Activated naive CD8-positive, alpha-beta T cell (primary cell): ENCODE results near the gene APRT.

Experiments
- H3K27ac Mint-ChIP-seq: one replicate; pipeline ENCODE4 v1.8.0; 2021; ENCODE audit warnings: mixed read lengths
- H3K27me3 Mint-ChIP-seq: one replicate; pipeline ENCODE4 v1.8.0; 2021; ENCODE audit warnings: mixed read lengths
- H3K36me3 Mint-ChIP-seq: one replicate; pipeline ENCODE4 v1.8.0; 2021; ENCODE audit warnings: mixed read lengths
- H3K4me1 Mint-ChIP-seq: one replicate; pipeline ENCODE4 v1.8.0; 2021; ENCODE audit warnings: low read depth, mixed read lengths
- H3K4me3 Mint-ChIP-seq: one replicate; pipeline ENCODE4 v1.8.0; 2021; ENCODE audit warnings: mild to moderate bottlenecking, mixed read lengths
- H3K9me3 Mint-ChIP-seq: one replicate; pipeline ENCODE4 v1.8.0; 2021; ENCODE audit warnings: low read depth, mixed read lengths

The APRT gene

DNA sequence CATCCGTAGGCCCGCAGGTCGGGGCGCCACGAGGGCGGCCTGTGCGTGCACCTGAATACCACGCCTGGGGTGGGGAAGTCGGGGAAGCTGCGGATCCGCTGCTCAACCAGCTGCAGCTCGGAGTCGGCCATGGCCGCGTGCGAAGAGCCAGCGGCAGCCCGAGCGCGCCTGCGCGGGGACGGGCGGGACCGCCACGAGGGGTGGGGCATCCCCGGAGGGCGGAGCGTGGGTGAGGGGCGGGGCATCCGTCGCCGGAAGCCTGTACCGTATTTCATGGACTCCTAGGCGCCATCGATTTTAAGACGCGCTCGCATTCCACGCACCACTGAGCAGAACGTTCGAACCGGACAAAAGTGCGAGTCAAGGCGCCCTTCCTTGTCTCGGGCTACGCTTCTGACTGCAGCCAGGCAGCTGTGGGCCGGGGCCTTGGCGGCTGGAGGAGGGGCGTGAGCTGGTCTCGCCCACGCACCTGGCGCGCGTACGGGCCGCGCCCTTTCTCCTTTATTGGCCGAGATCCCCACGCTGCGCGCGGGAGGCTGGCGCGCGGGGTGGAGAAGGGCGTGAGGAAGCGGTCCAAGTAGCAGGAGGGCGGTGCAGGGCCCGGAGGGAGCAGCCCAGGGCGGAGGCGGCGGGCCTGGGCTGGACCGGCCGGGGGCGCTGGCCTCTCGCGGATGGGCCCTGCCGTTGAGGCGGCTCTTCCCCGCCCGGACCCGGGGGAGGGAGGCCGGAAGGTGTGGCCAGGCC lies at the start of gene APRT:
APRT (minus strand) TSS at position 160 of the 744 bp plus-strand sequence; CDS start at position 131, 29 bp downstream.
- Mint-ChIP-seq H3K27me3 (no peaks in the 10 kb centered on the region), H3K4me1 (peaks cover 7% of the 10 kb centered on the region), H3K9me3 (no peaks in the 10 kb centered on the region), H3K27ac (peak within 1 kb of the TSS; percentile 93), H3K36me3 (no peaks in the 10 kb centered on the region), H3K4me3 (peak within 1 kb of the TSS; percentile 94)

GRCh38 chr16:88861359-88861758 lies 49.6 kb upstream of the APRT start:
- H3K36me3 Mint-ChIP-seq: no peaks in the 10 kb centered on the region
- H3K27me3 Mint-ChIP-seq: no peaks in the 10 kb centered on the region
- H3K9me3 Mint-ChIP-seq: no peaks in the 10 kb centered on the region
- no peak overlapping the region for H3K4me3 Mint-ChIP-seq
- H3K4me1 Mint-ChIP-seq: peaks cover 18% of the 10 kb centered on the region
- no peak overlapping the region for H3K27ac Mint-ChIP-seq

- no peaks in the 10 kb centered on the region for H3K9me3 Mint-ChIP-seq
- H3K4me1 Mint-ChIP-seq: peaks cover 32% of the 10 kb centered on the region
- H3K27me3 Mint-ChIP-seq: no peaks in the 10 kb centered on the region
- H3K4me3 Mint-ChIP-seq: no peak overlapping the region
- H3K27ac Mint-ChIP-seq: no peak overlapping the region
- H3K36me3 Mint-ChIP-seq: no peaks in the 10 kb centered on the region
These were observed 47.8 kb upstream of the APRT start for GRCh38 chr16:88859381-88860091.

DNA sequence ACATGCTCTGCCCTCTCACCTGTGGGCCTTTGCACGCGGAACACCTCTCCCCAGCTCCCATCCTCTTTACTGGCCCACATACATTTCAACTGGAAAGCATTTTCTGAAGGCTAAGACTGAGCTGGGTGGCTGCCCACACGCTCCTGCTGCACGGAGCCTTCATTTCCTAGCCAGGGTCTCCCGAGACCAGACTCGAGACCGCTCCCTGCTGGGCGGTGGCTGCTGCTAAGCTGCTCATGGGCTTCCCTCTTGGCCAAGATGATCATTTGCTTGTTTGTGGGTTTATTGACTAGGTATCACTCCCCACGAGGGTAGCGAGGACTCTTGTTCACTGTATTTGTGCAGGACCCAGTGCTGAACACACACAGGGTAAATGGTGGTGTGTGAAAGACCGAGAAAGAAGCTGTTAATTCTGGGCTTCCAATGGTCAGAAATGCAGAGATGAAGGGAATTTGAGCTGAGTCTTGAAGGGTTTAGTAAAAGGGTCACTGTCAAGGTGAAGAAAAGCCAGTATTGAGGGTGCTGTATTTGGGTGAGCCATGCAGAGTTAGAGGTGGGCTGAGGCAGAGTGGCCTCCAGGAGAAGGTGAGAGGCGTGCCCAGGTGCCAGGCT lies 46.1 kb upstream of the APRT start:
- peak overlapping the region; percentile 100 for H3K4me3 Mint-ChIP-seq
- H3K9me3 Mint-ChIP-seq: no peaks in the 10 kb centered on the region
- H3K4me1 Mint-ChIP-seq: peaks cover 32% of the 10 kb centered on the region
- H3K27me3 Mint-ChIP-seq: no peaks in the 10 kb centered on the region
- H3K36me3 Mint-ChIP-seq: no peaks in the 10 kb centered on the region
- peak overlapping the region; percentile 94 for H3K27ac Mint-ChIP-seq

DNA sequence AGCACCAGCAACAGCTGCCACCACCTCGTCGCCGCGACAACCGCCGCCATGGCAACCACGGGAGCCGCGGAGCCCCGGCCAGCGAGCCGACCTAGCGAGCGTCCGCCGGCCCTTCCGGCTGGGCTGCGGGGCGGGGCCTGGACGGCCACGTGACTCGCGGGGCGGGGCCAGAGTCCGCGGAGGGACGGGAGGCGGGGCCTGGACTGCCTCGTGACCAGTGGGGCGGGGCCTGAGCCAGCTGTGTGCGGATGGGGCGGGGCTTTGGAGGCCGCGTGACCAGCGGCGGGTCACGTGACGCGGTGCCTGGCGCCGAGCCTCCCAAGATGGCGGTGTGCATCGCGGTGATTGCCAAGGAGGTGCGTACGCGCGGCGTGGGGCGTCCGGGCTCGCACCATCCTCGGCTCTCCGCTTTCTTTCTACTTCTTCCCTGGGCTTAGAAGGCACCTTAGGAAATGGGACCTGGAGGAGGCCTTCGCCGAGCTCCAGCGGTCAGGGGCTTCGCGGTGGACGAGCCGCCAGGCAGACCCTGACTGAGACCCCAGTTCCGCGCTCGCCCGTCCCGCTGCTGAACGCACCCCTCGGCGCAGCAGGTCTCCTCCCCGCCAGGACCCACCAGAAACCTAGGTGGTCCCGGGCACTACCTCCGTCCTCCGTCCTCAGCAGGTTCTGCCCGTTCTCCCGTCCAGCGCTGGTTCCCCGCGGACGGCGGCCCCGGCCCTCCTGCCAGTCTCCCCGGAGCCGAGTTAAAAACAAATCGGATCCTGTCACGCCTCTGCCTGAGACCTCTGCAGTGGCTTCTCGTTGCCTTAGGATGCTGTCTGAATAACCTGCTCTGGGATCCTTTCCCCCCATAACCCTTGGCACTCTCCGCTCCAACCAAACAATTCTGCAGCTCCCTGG lies 45.4 kb upstream of the APRT start, which contains the start of the genes GALNS and TRAPPC2L:
GALNS (minus strand) TSS at position 120 of the 900 bp plus-strand sequence; CDS start at position 50, 70 bp downstream.
TRAPPC2L (plus strand) TSS at position 300 of the 900 bp plus-strand sequence; CDS start at position 324, 24 bp downstream.
- Mint-ChIP-seq H3K27me3 (no peaks in the 10 kb centered on the region), H3K4me3 (peak within 1 kb of the TSS; percentile 100), H3K36me3 (no peaks in the 10 kb centered on the region), H3K27ac (peak within 1 kb of the TSS; percentile 94), H3K9me3 (no peaks in the 10 kb centered on the region), H3K4me1 (peaks cover 34% of the 10 kb centered on the region)

DNA sequence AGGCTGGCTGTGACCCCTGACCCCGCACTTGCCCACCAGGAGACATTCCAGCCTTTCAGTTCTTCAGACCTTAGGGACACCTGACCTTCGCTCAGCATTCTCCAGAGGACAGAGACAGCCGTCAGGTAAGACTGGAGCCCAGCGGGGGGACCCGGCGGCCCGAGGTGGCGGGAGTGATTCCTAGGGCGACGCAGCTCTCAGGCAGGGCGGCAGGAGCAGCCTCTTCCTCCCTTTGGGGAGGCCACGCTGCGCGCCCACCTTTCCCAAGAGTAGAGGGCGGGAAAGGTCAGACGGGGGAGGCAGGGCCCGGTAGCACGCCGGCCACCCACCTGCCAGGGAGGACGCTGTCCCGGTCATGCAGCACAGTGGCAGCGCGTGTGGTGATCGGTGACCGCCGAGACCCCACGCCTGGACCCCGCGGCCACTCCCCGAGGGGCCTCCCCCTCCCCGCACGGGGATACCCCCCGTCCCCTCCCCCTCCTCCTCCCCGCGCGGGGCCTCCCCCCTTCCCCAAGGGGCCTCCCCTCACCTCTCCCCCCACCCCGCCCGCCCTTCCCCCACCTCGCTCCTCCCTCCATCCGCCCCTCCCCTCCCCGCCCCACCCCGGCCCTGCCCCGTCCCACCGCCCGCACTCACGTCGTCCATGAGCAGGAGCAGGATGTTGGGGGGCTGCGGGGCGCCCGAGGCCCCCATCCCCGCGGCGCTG lies 44.5 kb upstream of the APRT start:
- peak overlapping the region; percentile 79 for H3K4me3 Mint-ChIP-seq
- no peak overlapping the region for H3K27ac Mint-ChIP-seq
- H3K4me1 Mint-ChIP-seq: peaks cover 34% of the 10 kb centered on the region
- no peaks in the 10 kb centered on the region for H3K36me3 Mint-ChIP-seq
- no peaks in the 10 kb centered on the region for H3K27me3 Mint-ChIP-seq
- H3K9me3 Mint-ChIP-seq: no peaks in the 10 kb centered on the region

GRCh38 chr16:88855736-88856121 lies 44.0 kb upstream of the APRT start:
- Mint-ChIP-seq H3K9me3 (no peaks in the 10 kb centered on the region), H3K36me3 (no peaks in the 10 kb centered on the region), H3K27me3 (no peaks in the 10 kb centered on the region), H3K27ac (no peak overlapping the region), H3K4me3 (peak overlapping the region; percentile 79), H3K4me1 (peaks cover 34% of the 10 kb centered on the region)

DNA sequence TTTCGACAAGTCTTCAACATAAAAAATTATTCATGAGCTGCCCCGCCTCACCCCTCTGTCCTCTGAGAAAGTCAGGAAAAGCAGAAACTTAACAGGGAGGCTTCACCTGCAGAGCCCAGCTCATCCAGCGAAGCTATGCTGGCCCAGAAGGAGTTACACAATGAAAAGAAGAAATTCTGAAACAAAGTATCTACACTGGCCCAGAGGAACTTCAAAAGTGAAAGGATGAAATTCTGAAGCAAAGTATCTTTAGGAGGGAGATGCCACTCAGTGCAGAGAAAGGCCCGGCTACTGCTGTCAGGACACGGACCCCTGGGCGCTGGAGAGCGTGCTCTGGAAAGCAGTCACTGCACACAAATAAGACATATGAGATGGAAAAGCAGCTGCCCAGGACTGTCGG lies 43.4 kb upstream of the APRT start:
- H3K9me3 Mint-ChIP-seq: no peaks in the 10 kb centered on the region
- no peaks in the 10 kb centered on the region for H3K27me3 Mint-ChIP-seq
- H3K27ac Mint-ChIP-seq: peak overlapping the region; percentile 54

DNA sequence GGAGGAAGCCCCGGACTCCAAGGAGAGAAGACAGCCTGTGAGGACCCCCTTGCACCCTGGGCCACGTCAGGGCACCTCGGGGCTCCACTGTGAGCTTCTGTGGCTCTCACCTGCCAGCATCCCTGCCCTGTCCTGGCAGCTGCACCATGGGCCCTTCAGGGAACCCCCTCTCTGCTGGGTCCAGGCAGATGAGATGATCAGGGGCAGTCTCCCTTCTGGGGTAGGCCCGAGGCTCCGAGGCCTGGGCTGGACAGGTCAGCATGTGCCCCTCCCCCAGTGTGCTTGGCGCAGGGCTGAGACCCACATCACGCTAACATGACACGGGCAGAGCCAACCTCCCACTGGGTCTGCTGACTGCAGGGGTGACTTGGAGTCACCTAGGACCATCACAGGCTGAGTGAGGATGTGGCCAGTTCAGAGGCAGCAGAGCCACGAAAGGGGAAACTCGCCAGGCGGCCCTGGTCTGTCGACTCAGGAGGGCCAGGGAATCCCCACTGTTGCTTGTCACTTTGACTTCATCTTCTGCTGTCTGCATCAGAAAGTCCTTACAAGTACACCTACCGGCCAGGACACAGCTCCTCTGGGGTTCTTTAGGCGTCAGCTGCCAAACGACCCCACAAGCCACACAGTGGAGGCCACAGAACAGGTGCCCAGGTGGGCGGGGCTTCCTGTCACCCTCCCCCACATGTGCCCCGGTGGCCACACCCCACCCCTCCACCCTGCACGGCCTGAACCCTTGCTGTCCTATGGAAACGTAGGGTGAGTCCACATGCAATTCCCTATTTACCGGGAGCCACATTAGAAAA lies 42.8 kb upstream of the APRT start:
- no peaks in the 10 kb centered on the region for H3K27me3 Mint-ChIP-seq
- H3K4me1 Mint-ChIP-seq: peaks cover 34% of the 10 kb centered on the region
- peak overlapping the region; percentile 79 for H3K4me3 Mint-ChIP-seq
- no peak overlapping the region for H3K27ac Mint-ChIP-seq
- H3K9me3 Mint-ChIP-seq: no peaks in the 10 kb centered on the region
- H3K36me3 Mint-ChIP-seq: no peaks in the 10 kb centered on the region

More for the DNA sequence above, 43.4 kb upstream of the APRT start:
- Mint-ChIP-seq H3K4me3 (peak overlapping the region; percentile 79), H3K36me3 (no peaks in the 10 kb centered on the region), H3K4me1 (peaks cover 34% of the 10 kb centered on the region)

DNA sequence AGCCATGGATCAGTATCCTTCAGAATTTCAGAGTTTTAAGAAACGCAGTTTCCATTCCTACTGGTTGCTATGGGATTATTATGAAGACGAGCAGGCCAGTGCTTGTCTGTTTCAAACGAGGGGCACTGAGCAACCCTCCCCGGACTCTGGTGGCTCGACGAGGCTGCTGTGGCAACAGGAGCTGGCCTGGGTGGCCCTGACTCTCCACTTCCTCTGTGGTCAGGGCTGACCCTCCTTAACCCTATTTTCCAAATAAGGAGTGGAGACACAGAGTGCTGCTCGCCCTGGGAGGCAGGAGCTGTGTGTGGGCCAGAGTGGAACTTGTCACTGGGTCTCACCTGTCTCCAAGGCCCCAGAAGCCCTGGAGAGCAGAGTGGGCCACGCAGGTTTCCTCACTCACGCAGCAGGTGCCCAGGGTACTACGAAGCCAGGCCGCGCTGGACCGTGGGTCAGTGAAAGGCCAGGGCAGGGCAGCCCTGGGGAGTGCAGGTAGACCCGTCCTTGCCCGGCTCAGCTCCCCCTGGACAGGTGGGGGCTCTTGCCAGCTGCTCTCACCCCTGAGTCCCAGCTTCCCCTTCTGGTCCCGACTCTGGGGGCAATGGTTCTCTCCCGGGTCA lies 41.7 kb upstream of the APRT start:
- H3K9me3 Mint-ChIP-seq: no peaks in the 10 kb centered on the region
- H3K4me1 Mint-ChIP-seq: peaks cover 26% of the 10 kb centered on the region
- H3K36me3 Mint-ChIP-seq: no peaks in the 10 kb centered on the region
- no peaks in the 10 kb centered on the region for H3K27me3 Mint-ChIP-seq
- no peak overlapping the region for H3K4me3 Mint-ChIP-seq
- no peak overlapping the region for H3K27ac Mint-ChIP-seq

GRCh38 chr16:88851616-88852015 lies 39.9 kb upstream of the APRT start:
- Mint-ChIP-seq H3K27me3 (no peaks in the 10 kb centered on the region), H3K36me3 (no peaks in the 10 kb centered on the region), H3K9me3 (no peaks in the 10 kb centered on the region), H3K27ac (no peak overlapping the region), H3K4me1 (peaks cover 16% of the 10 kb centered on the region), H3K4me3 (no peak overlapping the region)

DNA sequence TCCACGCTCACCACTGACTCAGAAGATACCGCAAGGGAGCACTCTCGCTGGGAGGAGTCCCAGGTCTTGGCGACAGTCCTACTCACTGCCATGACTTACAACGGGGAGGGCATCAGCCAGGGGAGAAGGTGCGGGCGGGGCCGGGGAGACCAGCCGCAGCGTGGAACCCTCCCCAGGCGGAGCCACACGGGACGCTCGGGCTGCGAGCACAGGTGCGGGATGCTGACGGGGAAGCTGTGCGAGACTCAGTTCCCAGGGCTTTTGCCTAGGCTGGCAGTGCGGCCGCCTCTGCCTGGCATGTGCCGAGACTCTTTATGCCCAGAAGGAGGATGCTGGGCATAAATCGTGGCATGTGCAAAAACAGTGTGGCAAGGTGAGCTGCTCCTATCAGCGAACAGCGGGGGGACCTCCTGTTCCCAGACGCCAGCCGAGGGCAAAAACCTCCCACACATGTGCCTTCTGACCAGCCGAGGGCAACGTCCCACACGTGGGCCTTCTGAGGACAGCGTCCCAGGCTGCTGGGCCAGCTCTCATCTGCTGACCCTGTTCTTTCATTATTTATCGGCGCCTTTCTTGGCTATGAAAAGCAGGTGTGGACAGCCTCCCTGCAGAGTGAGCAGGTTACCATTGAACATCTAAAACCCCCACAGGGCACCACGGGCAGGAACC lies 38.9 kb upstream of the APRT start:
- H3K36me3 Mint-ChIP-seq: no peaks in the 10 kb centered on the region
- peaks cover 12% of the 10 kb centered on the region for H3K4me1 Mint-ChIP-seq
- no peaks in the 10 kb centered on the region for H3K9me3 Mint-ChIP-seq
- no peak overlapping the region for H3K27ac Mint-ChIP-seq
- H3K4me3 Mint-ChIP-seq: no peak overlapping the region
- no peaks in the 10 kb centered on the region for H3K27me3 Mint-ChIP-seq
